Suprapubic skin (tissue), 4 donors: ENCODE results near the gene IL2RA. TPM values are rescaled to one million over a fixed set of nuclear protein-coding genes. Genes with fewer than 3 reads are reported as not detected.
"Not testable (repeated sequence)": the region's sequence is repeated elsewhere in the genome, so short reads cannot be mapped to it uniquely, and the experiment has no call there.

Experiments
- DNase-seq, 2 donors: peaks; one replicate each; pipeline ENCODE4 v3.0.0-alpha.2; 2019; ENCODE audit warnings: low spot score in 2 of 2
- H3K27ac ChIP-seq: fragments of 200-600 bp; sonication (generic); one replicate; pipeline ENCODE4 v1.5.1; 2019
- H3K27me3 ChIP-seq: fragments of 200-600 bp; sonication (generic); one replicate; pipeline ENCODE4 v1.5.1; 2019
- H3K36me3 ChIP-seq: fragments of 200-600 bp; sonication (generic); one replicate; pipeline ENCODE4 v1.5.1; 2019
- H3K4me1 ChIP-seq: fragments of 200-600 bp; sonication (generic); one replicate; pipeline ENCODE4 v1.5.1; 2019
- H3K4me3 ChIP-seq: fragments of 200-600 bp; sonication (generic); one replicate; pipeline ENCODE4 v1.5.1; 2019; ENCODE audit warnings: mild to moderate bottlenecking
- H3K9me3 ChIP-seq: fragments of 200-600 bp; sonication (generic); one replicate; pipeline ENCODE4 v1.5.1; 2019
- CTCF ChIP-seq, 2 donors: fragments of 200-600 bp in 1 of 2; fragments of 450-650 bp in 1 of 2; sonication (generic) in 1 of 2; IDR thresholded peaks; one replicate each; pipeline ENCODE4 v1.5.1; 2016 to 2019; ENCODE audit warnings: antibody characterized with exemption in 2 of 2, mild to moderate bottlenecking in 1 of 2, moderate library complexity in 1 of 2
- EP300 ChIP-seq: sonication (generic); formaldehyde crosslinking; IDR thresholded peaks from one replicate; pipeline ENCODE4 v1.6.1; 2017; ENCODE audit warnings: antibody characterized with exemption
- POLR2A ChIP-seq, 2 donors: fragments of 450-650 bp; IDR thresholded peaks; one replicate each; pipeline ENCODE4 v1.6.1; 2017; ENCODE audit warnings: antibody characterized with exemption in 2 of 2, mild to moderate bottlenecking in 2 of 2, moderate library complexity in 2 of 2
- POLR2AphosphoS5 ChIP-seq, 3 donors: sonication (generic); formaldehyde crosslinking; IDR thresholded peaks; one replicate each; pipeline ENCODE4 v1.6.1; 2017; ENCODE audit warnings: antibody characterized with exemption in 3 of 3
- WGBS: methylation state at CpG from one replicate; pipeline ENCODE4 v1.1.5; 2018; 5-methylcytosine and 5-hydroxymethylcytosine counted together
- total RNA-seq, 4 donors: library from RNA; depleted of rRNA; stranded (reverse); fragments of >200 nt; gene quantifications; one replicate each; pipeline ENCODE4 v1.1.0, GENCODE V29; 2016

Gene IL2RA
- total RNA-seq, 4 donors from 2014 or later: 0.21 to 0.70 TPM; not detected in 2

- 70% methylated on average over 9 of the region's 9 CpGs for WGBS
- H3K4me3 ChIP-seq: no peak overlapping the region
- no peak for DNase-seq
- no peaks in the 10 kb centered on the region for H3K9me3 ChIP-seq
- H3K36me3 ChIP-seq: no peaks in the 10 kb centered on the region
- H3K4me1 ChIP-seq: no peaks in the 10 kb centered on the region
- no peak for TF ChIP-seq CTCF (IDR thresholded peaks at IDR 0.05)
- no peak for TF ChIP-seq POLR2A (IDR thresholded peaks at IDR 0.05)
- no peak for TF ChIP-seq POLR2AphosphoS5 (IDR thresholded peaks at IDR 0.05)
- TF ChIP-seq EP300: no peak
- no peaks in the 10 kb centered on the region for H3K27me3 ChIP-seq
- no peak overlapping the region for H3K27ac ChIP-seq
Measured at GRCh38 chr10:6045878-6046772, 16.0 kb downstream of the IL2RA start.

GRCh38 chr10:6045314-6045848, 16.8 kb downstream of the IL2RA start:
- TF ChIP-seq EP300: no peak
- TF ChIP-seq POLR2A (IDR thresholded peaks at IDR 0.05): no peak
- no peak for TF ChIP-seq CTCF (IDR thresholded peaks at IDR 0.05)
- TF ChIP-seq POLR2AphosphoS5 (IDR thresholded peaks at IDR 0.05): no peak
- Histone ChIP-seq H3K9me3 (no peaks in the 10 kb centered on the region), H3K27me3 (no peaks in the 10 kb centered on the region), H3K4me3 (no peak overlapping the region), H3K36me3 (no peaks in the 10 kb centered on the region), H3K27ac (no peak overlapping the region), H3K4me1 (no peaks in the 10 kb centered on the region)
- WGBS: 45% methylated on average over 8 of the region's 8 CpGs
- DNase-seq: no peak

GRCh38 chr10:6044751-6045313, 17.3 kb downstream of the IL2RA start:
- Histone ChIP-seq H3K36me3 (no peaks in the 10 kb centered on the region), H3K4me3 (no peak overlapping the region), H3K9me3 (no peaks in the 10 kb centered on the region), H3K27ac (no peak overlapping the region), H3K27me3 (no peaks in the 10 kb centered on the region), H3K4me1 (no peaks in the 10 kb centered on the region)
- WGBS: 80% methylated on average over 4 of the region's 4 CpGs
- no peak for DNase-seq
- TF ChIP-seq EP300: no peak
- no peak for TF ChIP-seq POLR2AphosphoS5 (IDR thresholded peaks at IDR 0.05)
- no peak for TF ChIP-seq CTCF (IDR thresholded peaks at IDR 0.05)
- TF ChIP-seq POLR2A (IDR thresholded peaks at IDR 0.05): no peak

- Histone ChIP-seq H3K27ac (no peak overlapping the region), H3K4me3 (no peak overlapping the region), H3K36me3 (no peaks in the 10 kb centered on the region), H3K9me3 (no peaks in the 10 kb centered on the region), H3K27me3 (no peaks in the 10 kb centered on the region), H3K4me1 (no peaks in the 10 kb centered on the region)
- TF ChIP-seq CTCF (IDR thresholded peaks at IDR 0.05) (no peak), POLR2A (IDR thresholded peaks at IDR 0.05) (no peak), POLR2AphosphoS5 (IDR thresholded peaks at IDR 0.05) (no peak), EP300 (no peak)
- WGBS: 76% methylated on average over 7 of the region's 7 CpGs
- no peak for DNase-seq
Measured at GRCh38 chr10:6044060-6044459, 18.1 kb downstream of the IL2RA start.

- not testable (repeated sequence) for H3K4me3 ChIP-seq, H3K4me1 ChIP-seq, H3K27me3 ChIP-seq, DNase-seq, H3K9me3 ChIP-seq, H3K36me3 ChIP-seq, H3K27ac ChIP-seq
- 94% methylated on average over 6 of the region's 6 CpGs for WGBS
Measured at GRCh38 chr10:6043377-6043776, 18.8 kb downstream of the IL2RA start.
